GM21390 (cell line): Measurements from ENCODE around the gene APH1B.

Source experiments
- ATAC-seq: cut with Tn5 transposase; IDR thresholded peaks from one replicate; pipeline ENCODE4 v1.9.1; 2021; ENCODE audit not compliant: unreplicated experiment

APH1B gene

DNA sequence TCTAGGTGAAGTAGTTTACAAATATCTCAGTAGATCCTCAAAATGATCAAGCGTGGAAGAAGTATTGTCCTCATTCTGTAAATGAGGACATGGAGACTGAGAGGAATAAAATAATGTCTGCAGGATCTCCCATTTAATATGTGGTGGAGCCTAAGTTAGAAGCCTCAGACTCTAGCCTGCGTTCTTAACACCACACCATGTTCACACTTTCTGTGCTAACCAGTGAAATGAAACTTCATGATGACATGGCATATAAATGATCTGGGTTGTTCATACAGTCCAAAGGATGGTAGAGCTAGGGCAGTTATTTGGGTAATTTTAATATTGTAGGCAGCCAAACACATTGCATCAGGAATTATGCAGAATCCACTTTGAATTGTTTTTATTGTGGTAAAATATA, 25.1 kb upstream of the APH1B start:
- ATAC-seq = no peak

DNA sequence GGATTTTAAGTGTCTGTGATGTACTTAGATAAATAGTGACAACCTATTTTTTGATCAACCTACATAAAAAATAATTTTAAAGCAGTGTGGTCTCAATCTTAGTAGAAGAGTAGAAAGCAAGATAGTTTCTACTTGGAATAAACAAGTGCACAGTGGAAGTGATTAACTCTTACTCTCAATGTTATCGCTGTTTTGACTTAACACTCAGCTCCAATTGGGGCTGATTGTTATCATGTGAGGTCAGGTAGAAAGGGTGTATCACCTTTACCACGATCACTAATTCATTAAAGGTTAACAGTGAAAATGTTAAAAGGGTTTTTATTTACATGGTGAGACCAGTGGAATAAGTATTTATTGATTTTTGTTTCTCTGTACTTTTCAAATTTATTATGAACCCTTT, 22.4 kb upstream of the APH1B start:
- ATAC-seq = no peak

DNA sequence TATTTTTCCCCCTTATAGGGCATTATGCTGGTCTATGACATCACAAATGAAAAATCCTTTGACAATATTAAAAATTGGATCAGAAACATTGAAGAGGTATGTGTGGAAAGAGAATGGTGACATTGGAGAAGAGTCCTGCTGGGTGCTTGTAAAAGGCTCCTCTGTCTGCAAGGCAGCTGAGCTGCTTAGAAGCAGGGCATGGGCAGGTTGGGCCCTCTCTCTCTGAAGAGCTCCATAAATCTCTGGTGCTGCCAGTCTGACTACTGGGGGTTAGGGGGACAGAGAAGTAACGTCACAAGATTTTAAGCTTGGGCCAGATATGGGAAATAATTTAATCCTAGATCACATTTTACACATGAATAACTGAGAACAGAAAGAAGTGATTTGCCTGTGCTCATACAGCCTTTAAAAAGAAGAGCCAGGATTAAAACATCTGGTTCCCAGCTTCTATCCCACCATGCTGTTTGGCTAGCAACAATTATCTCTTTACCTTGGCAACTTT, 21.9 kb upstream of the APH1B start:
- ATAC-seq = no peak

DNA sequence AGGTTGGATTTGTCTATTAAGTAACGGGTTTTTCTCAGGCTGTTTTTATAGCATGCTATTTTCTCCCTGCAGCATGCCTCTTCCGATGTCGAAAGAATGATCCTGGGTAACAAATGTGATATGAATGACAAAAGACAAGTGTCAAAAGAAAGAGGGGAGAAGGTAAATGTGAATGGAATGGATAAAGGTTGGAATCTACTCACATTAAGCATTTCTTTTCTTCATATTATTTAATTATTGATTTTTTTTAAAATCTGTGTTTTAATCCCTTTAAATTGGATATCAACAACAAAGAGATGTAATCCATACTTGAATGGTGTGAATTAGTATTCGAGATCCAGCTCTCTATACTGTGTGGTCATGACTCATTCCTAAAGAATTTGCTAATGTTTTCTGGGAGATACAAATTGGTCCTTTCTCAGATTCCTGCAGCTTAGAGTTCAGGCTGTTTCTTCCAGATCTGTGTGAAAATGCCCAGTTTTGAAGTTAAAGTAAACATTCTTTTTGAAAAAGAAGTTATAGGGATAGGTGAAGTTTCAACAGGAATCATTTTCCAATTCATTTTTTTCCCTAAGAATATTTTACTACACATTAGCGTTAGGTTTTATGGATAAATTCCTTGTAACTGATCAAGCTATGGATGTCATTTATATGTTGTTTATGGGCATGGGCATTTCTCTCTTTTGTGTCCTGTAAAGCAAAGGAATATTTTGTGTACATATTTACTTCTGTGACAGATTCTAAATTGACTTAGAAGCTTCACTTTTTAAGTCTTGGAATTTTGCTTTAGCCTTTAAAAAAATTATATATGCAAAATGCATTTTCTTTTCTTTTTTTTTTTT, 20.8 kb upstream of the APH1B start:
- ATAC-seq = no peak

- no peak for ATAC-seq
These were observed 18.7 kb upstream of the APH1B start for GRCh38 chr15:63258658-63259057.

- no peak for ATAC-seq
These were observed 16.6 kb upstream of the APH1B start for GRCh38 chr15:63260791-63261190.

- ATAC-seq = no peak
These were observed 16.1 kb upstream of the APH1B start for GRCh38 chr15:63261311-63261710.

GRCh38 chr15:63263519-63263918, 13.9 kb upstream of the APH1B start:
- ATAC-seq = no peak

GRCh38 chr15:63264688-63265293, 12.6 kb upstream of the APH1B start:
- no peak for ATAC-seq

- no peak for ATAC-seq
These were observed 3.0 kb upstream of the APH1B start for GRCh38 chr15:63274427-63274826.

- ATAC-seq = no peak
These were observed 915 bp upstream of the APH1B start for GRCh38 chr15:63276342-63277037.

DNA sequence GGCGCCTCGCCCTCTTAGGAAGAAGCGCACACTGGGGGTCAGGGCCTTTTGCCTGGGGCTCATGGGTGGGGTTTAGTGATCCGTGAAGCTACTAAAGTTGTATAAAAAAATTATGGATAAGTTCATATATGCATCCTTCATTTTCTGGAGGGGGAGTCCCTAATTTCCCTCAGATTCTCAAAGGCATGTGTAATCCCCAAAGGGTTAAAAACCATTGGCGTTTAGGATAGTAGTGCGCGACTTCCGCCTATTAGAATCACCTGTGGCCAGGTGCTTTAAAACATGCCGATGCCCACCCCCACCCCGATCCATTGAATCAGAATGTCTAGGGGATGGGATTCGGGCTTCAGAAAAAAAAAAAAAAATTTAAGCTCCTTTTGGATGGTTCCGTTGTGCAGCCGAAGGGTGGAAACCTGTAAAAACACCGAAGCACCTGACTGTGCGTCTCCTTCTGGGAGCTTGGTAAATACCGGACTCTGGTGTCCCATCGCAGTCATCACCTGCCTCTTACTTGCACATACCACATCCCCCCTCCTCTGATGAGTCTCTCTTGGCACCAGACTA, 570 bp downstream of the APH1B start:
- ATAC-seq = no peak

DNA sequence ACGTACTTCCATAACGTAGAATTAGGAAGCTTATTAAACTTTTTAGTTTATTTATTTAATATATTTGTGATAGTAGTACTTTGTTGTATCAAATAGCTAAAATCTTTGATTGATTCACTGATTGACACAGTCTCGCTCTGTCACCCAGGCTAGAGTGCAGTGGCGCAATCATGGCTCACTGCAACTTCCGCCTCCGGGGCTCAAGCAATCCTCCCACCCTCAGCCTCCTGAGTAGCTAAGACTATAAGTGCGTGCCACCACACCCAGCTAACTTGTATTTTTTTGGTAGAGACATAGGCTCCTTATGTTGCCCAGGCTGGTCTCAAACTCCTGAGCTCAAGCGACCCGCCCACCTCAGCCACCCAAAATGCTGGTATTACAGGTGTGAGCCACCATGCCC, 5.7 kb downstream of the APH1B start:
- ATAC-seq = no peak

- ATAC-seq = no peak
These were observed 6.9 kb downstream of the APH1B start for GRCh38 chr15:63284335-63284734.

- no peak for ATAC-seq
These were observed 9.7 kb downstream of the APH1B start for GRCh38 chr15:63287109-63287508.

GRCh38 chr15:63288342-63288741, 10.9 kb downstream of the APH1B start:
- ATAC-seq = no peak

GRCh38 chr15:63288778-63289378, 11.5 kb downstream of the APH1B start:
- ATAC-seq = no peak

- no peak for ATAC-seq
These were observed 14.1 kb downstream of the APH1B start for GRCh38 chr15:63291507-63291906.

DNA sequence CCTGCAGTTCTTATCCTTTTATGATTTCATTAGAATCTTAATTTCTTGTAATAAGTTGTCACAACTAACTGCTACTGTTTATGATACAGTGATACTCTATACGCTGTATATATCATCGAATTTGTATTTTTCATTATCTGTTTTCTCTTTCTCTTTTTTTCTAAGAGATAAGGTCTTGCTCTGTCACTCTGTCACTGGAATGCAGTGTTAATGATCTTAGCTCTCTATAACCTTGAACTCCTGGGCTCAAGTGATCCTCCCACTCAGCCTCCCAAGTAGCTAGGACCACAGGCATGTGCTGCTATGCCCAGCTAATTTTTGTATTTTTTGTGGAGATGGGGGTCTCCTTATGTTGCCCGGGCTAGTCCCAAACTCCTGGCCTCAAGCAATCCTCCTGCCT, 14.8 kb downstream of the APH1B start:
- no peak for ATAC-seq

DNA sequence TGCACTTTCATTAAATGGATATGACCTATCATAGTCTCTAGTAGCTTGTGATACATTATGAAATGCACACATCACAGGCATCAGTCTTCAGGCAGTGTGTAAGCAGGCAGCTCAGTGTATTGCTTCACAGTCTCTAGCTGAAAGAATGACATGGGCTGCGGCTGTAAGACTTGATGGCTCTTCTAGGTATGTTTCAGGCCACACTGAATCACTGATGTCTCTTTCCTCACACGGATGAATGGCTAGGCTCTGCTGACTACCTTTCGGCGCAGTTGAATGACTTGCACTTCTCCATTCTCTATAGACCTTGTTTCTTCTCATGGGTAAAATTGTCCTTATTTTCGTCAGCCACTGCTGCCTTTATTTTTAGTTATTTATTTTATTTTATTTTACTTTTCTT, 15.4 kb downstream of the APH1B start:
- no peak for ATAC-seq

GRCh38 chr15:63294359-63294758, 17.0 kb downstream of the APH1B start:
- no peak for ATAC-seq
